Measurements from ENCODE around the gene TRABD2B. TPM values are rescaled to one million over a fixed set of nuclear protein-coding genes. Genes with fewer than 3 reads are reported as not detected.

Gene TRABD2B
- polyA plus RNA-seq, 1 of the 3 experiments (the other 2 are of a cell fraction), result 0.03 TPM

DNA sequence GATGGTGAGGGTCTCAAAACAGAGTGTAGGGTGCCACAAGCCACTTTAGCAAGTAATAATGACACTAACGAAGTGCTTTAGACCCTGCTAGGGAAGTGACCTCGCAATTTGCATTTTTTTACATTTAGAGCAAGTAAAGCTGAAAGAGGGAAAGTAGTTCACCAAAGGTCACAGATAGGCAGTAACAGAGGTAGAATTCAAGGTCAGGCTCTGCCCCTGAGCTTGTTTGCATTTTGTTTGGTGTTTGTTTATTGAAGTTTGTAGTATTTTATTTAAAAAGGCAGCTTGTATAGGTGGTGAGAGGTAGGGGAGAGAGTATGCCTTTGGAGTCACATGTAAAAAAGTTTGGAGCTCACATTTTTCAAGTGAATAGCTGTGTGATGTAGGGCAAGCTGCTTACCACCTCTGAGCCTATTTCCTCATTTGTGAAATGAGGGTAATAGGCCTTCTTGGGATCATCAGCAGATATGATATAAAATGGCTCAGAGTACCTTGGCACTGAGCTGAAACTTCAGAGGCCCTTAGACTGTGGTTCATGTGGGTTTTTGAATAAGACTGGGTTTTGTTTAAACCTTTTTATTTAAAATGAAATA lies 142.5 kb downstream of the TRABD2B start:
- ChIA-PET CTCF (interaction anchor here (1.1 kb wide), 1 partner anchor 13 kb away, joined by 3 read pairs; no protein-coding TSS in a partner anchor), POLR2A (no interaction called here)
- H3K79me2 ChIP-seq (ENCODE audit: insufficient read depth), result no peaks in the 10 kb centered on the region
- no peak overlapping the region for H3K9ac ChIP-seq
- peaks cover 0 to 8% of the 10 kb centered on the region in 2 experiments; a peak in 2 of 4 replicates for H3K4me1 ChIP-seq (ENCODE audit: control insufficient read depth in 1 of 2, insufficient read depth in 2 of 2, low read depth in 1 of 2, low read length in 1 of 2)
- H3K9me2 ChIP-seq, result no peaks in the 10 kb centered on the region
- no peak overlapping the region for H3K4me2 ChIP-seq
- H3K27ac ChIP-seq (ENCODE audit: low read depth in 2 of 2, low read length in 1 of 2), result no peak overlapping the region
- 27% methylated on average over 2 of the region's 2 CpGs for WGBS (ENCODE audit: low lambda C conversion rate)
- H3K9me3 ChIP-seq, result no peaks in the 10 kb centered on the region
- H3K4me3 ChIP-seq (ENCODE audit: low read depth in 2 of 2, low read length in 1 of 2), result no peak overlapping the region
- H3F3A ChIP-seq (replicated peaks; ENCODE audit: insufficient read depth), result no peaks in the 10 kb centered on the region
- no peak for DNase-seq
- no peaks in the 10 kb centered on the region for H3K36me3 ChIP-seq (replicated peaks in 1 of 2; ENCODE audit: control insufficient read depth in 1 of 2, insufficient read depth in 2 of 2, low read length in 1 of 2)
- H3K27me3 ChIP-seq (ENCODE audit: insufficient read depth), result no peaks in the 10 kb centered on the region
- H4K20me1 ChIP-seq (ENCODE audit: insufficient read depth), result no peaks in the 10 kb centered on the region
- TF ChIP-seq FOXM1 (IDR thresholded peaks at IDR 0.05; ENCODE audit: low read depth), result no peak
- no peak for TF ChIP-seq REST (IDR thresholded peaks at IDR 0.05; ENCODE audit: low read depth, low read length)
- TF ChIP-seq EZH2phosphoT487 (IDR thresholded peaks at IDR 0.05; ENCODE audit: borderline replicate concordance, low read depth), result no peak
- no peak for TF ChIP-seq SIN3A (IDR thresholded peaks at IDR 0.05; ENCODE audit: borderline replicate concordance, low read depth, low read length)
- no peak for TF ChIP-seq IRF3 (IDR thresholded peaks at IDR 0.05; ENCODE audit: low read depth, low read length)
- no peak for TF ChIP-seq CTCF (IDR thresholded peaks at IDR 0.05)
- TF ChIP-seq RCOR1 (IDR thresholded peaks at IDR 0.05; ENCODE audit: low read length), result no peak
- H2AFZ ChIP-seq (ENCODE audit: low read depth), result no peak overlapping the region

DNA sequence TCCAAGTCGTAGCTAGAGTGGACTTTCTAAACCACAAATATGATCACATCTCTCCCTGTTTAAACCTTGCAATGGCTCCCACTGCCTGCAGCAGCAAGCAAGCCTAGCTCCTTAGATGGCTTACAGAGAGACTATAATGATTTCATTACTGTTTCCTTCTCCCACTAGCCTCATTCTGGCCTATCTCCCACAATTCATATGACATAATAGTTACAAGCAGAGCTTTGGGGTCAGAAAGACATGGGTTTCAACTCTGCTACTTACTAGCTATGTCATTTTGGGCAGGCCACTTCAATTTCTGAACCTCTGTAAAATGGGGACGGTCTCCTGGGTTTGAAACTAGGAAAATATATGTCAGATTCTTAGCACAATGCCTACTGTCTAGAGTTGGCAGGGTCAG lies 143.3 kb downstream of the TRABD2B start:
- Histone ChIP-seq H3K9me3 (no peaks in the 10 kb centered on the region), H3K4me1 (ENCODE audit: control insufficient read depth in 1 of 2, insufficient read depth in 2 of 2, low read depth in 1 of 2, low read length in 1 of 2) (peaks cover 0 to 14% of the 10 kb centered on the region in 2 experiments; a peak in 2 of 4 replicates), H3K79me2 (ENCODE audit: insufficient read depth) (no peaks in the 10 kb centered on the region), H3K4me3 (ENCODE audit: low read depth in 2 of 2, low read length in 1 of 2) (no peak overlapping the region), H3K27me3 (ENCODE audit: insufficient read depth) (no peaks in the 10 kb centered on the region), H3K4me2 (no peak overlapping the region), H2AFZ (ENCODE audit: low read depth) (no peak overlapping the region), H3K9me2 (no peaks in the 10 kb centered on the region), H3K9ac (no peak overlapping the region), H3K27ac (ENCODE audit: low read depth in 2 of 2, low read length in 1 of 2) (no peak overlapping the region), H3K36me3 (replicated peaks in 1 of 2; ENCODE audit: control insufficient read depth in 1 of 2, insufficient read depth in 2 of 2, low read length in 1 of 2) (no peaks in the 10 kb centered on the region), H3F3A (replicated peaks; ENCODE audit: insufficient read depth) (no peaks in the 10 kb centered on the region), H4K20me1 (ENCODE audit: insufficient read depth) (no peaks in the 10 kb centered on the region)
- 22% methylated on average over 2 of the region's 2 CpGs for WGBS (ENCODE audit: low lambda C conversion rate)
- ChIA-PET CTCF (interaction anchor here (0.6 to 1.1 kb wide), 2 partner anchors 14 to 383 kb away, joined by 3 read pairs; no protein-coding TSS in a partner anchor), POLR2A (no interaction called here)
- TF ChIP-seq ZBTB33 (IDR thresholded peaks at IDR 0.05; ENCODE audit: borderline replicate concordance, low read depth) (no peak), PBX3 (IDR thresholded peaks at IDR 0.05) (no peak), SIN3A (IDR thresholded peaks at IDR 0.05; ENCODE audit: borderline replicate concordance, low read depth, low read length) (no peak), MEF2A (IDR thresholded peaks at IDR 0.05; ENCODE audit: borderline replicate concordance, low read depth) (no peak), MAX (IDR thresholded peaks at IDR 0.05; ENCODE audit: low read depth) (no peak), TAF1 (IDR thresholded peaks at IDR 0.05; ENCODE audit: borderline replicate concordance, low read depth, low read length) (no peak), NFIC (IDR thresholded peaks at IDR 0.05; ENCODE audit: borderline replicate concordance) (no peak), RFX5 (IDR thresholded peaks at IDR 0.05; ENCODE audit: low read length) (no peak), EZH2phosphoT487 (IDR thresholded peaks at IDR 0.05; ENCODE audit: borderline replicate concordance, low read depth) (no peak), RCOR1 (IDR thresholded peaks at IDR 0.05; ENCODE audit: low read length) (no peak), SMC3 (IDR thresholded peaks at IDR 0.05; ENCODE audit: low read depth, low read length) (no peak)
- DNase-seq, result no peak

All from SK-N-SH (cell line).